GM21529 (cell line): Measurements from ENCODE around the gene CDKAL1.
A peak's percentile ranks its signal among the peaks of the same experiment; 100 is the strongest.

Experiments used
- ATAC-seq: cut with Tn5 transposase; IDR thresholded peaks from one replicate; pipeline ENCODE4 v1.9.1; 2021; ENCODE audit not compliant: unreplicated experiment

Gene CDKAL1

DNA sequence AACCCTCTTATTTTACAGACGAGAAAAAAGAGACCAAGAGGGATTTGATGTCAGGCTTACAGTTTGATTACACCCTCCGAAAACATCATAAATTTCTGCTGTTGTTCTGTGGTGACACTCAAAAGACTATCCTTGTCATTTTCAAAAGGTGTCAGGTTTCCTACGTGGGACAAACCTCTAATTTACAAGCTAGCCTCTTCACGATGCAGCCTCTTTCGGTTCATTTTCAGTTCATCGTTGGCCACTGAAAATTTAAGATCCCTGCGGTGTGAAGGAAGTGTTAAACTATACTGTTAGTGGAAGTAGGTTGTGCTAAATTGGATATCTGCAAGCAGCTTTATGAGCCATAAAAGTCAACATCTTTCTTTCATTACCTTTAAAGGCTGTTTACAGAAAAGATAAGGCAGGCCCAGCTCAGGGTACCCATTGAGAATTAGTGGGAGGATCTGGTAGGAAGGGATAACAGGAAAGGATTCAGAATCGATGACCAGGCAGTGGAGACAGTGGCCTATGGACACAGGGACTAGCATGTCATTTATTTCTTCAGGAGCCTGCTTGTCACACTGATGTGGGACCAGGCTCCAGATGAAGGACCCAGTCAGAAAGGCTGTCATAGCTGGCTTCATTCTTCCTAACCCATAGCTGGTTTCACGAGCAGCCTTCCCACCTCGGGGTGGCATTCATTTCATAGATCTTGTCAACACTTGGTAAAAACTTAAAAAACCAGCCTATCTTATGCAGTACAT lies 730.2 kb downstream of the CDKAL1 start:
- ATAC-seq, result peak; percentile 36

DNA sequence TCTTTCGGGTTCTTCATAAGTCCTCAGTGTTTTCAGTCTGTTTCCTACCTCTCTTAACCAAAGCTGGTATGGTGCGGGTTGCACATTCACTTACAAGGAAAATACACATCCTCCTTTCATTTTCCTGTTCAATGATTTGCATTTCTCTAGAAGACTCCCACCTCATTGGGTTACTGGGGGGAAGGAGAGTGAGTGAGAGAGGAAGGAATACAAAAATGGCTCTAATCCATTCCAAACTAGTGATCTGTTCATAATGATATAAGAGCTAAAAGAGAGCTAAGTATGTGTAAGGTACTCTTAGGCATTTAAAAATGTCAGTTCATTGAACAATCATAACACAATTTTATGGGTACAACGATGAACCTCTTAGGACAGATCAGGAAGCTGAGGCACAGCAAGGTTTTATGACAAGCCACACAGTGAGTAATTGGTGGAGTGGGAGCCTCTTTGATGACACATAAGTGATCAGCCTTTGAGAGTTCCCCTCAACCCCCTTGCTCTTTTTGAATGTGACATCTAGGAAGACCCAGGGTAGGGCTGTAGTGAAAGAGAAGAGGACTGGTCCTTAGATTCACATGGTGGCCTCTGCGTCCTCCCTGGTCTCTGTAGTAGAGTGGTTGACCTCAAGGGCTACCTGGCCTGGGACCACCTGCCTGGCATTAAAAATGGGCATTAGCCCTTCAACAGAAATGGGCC lies 730.9 kb downstream of the CDKAL1 start:
- no peak for ATAC-seq

- ATAC-seq, result no peak
These were observed 731.4 kb downstream of the CDKAL1 start for GRCh38 chr6:21265730-21266044.

DNA sequence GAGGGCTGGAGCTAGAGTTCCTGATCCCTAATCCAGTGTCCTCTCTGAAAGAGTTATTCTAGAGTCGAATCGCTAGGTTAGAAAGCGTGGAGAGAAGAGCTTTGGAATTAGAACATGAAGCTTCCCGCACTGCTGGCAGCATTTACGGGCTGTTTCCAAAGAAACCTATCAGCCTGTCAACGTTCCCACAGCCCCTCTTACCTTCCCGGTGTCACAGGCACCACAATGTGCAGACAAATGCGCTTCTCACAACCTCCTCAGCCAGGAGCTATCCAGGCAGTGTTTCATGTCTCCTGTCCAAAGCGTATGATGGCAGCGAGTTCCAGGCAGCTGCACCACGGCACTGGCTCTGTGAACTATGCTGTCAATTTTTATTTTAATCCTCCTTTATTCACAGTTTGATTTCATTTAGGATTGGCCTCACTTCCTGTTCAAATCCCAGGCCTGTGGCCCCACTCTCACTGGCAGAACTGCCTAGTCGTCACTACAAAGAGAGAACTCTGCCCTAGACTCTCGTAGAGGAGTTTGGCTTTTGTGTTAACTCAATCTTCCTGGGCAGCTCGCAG lies 736.5 kb downstream of the CDKAL1 start:
- no peak for ATAC-seq

GRCh38 chr6:21271428-21272155 lies 737.3 kb downstream of the CDKAL1 start:
- no peak for ATAC-seq

DNA sequence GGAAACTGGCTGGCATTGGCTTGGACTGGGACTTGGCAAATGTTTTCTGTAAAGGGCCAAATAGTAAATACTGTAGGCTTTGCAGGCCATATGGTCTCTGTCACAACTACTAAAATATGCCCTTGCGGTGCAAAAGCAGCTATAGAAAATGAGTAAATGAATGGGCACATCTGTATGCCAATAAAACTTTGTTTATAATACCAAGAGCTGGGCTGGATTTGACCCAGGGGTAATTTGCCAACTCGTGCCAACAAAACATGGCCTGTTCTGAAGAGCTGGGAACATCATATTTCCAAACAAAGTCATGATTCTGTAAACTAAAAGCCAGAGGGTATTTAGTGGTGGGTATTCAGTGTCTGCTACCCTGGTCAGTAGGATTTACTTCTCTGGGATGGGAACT lies 739.2 kb downstream of the CDKAL1 start:
- no peak for ATAC-seq

DNA sequence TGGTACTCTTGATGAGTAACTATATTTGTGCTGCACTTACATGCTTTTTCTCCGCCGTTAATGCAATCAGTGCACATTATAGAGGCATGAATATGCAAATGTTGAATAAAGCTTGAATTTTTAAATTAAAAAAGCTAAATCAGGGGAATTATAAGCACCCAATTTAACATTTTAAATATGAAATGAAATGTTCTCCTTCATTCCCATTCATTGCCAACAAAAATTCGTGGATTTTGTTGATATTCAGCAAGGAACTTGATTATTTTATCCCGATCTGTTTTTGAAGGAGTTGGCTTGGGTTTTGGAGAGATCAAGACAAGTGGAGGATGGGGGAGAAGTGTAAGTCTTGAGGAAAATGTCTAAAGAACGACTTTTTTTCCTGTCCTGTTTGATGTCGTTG lies 740.6 kb downstream of the CDKAL1 start:
- no peak for ATAC-seq

DNA sequence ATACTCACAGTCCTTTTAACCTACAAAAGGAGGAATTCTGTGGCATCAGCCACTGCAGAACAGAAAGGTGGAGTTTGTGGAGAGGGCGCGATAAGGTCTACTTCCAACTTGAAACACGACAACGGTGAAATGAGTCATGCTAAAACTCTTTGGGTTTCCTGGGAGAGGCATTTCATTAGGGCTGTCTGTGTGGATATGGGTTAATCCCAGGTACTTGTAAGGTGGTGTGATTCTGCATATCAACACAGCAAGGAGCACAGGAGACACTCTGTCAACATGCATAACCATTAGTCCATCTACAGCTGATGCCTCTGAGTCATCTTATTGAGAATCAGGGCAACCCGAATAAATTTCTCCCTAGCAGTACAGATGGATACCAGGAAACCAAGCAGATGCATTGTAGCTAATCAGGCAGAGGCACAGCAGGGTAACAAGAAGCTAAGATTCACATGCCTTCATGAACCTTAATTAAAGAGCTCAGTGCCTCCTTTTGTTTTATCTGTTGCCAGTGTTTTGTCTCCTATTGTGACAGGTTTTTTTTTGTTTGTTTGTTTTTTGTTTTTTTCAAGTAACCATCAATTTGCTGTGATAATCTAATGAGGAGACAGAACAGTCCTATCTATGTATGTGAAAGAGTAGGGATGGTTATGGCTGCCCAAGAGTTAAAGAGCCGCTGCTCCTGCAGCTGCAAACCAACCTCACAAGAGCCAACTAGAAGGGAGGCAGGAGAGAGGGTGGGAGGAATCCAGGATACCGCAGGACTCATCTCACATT lies 743.5 kb downstream of the CDKAL1 start:
- ATAC-seq, result no peak

DNA sequence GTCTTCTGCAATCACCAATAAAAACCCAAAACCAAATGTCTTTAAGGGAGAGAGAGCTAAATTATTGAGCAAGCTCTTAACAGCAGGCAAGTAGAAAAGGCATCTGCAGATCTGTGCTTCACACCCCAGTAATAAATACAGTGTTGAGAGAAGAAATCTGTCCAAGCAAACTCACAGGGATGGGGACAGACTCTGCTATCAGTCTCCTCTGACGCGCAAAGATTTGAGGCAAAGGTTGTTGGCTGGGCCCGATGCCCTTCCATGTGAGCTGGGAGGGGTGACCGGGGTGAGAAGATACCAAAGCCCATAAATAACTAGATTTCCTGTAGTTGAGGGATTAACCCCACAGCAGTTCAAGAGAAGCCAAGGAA lies 744.1 kb downstream of the CDKAL1 start:
- no peak for ATAC-seq

DNA sequence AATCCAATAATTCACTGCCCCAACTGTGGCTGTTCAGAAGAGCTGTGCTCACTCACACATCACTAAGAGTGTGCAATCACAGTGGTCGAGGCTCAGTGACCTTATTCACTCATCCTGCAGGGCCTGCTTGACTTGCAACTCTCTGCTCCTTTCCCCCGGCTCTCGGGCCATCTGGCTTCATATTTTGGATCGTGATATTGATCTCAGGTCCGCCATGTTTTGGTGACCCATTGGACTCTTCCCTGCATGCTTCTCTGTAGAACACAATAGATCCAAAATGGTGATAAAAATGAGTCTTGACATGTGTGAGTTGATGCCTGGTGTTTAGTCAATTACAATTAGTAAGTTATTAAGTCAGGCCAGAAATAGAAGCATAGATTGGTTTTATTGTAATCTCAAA lies 745.4 kb downstream of the CDKAL1 start:
- ATAC-seq, result no peak

DNA sequence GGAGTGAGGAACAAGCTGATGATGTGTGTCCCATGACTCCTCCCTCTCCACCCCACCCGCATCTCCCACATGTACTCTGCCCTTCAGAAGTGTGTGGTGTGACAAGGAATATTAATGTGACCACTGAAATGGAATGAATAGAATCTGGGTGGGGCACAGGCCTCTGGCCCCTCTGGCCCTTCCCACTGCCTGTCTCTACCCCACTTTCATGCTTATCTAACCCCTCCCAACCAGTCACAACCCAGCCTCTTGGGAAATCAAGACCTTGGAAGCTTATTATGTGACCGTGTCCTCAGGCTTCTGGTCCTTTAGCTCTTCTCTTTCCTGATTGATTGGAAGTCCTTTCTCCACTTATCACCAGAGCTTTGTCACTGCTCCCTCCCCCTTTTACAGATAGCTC lies 747.1 kb downstream of the CDKAL1 start:
- no peak for ATAC-seq
